Peyer's patch (tissue), 4 donors: ENCODE measurements around the gene RPAP3. TPM values are rescaled to one million over a fixed set of nuclear protein-coding genes. Genes with fewer than 3 reads are reported as not detected.

Experiments used
- DNase-seq, 3 donors: peaks; one replicate each; pipeline ENCODE4 v3.0.0-alpha.2; 2017 to 2019
- H3K27ac ChIP-seq, 4 donors: fragments of 200-600 bp; sonication (generic); one replicate each; pipeline ENCODE4 v1.5.1; 2016 to 2019
- H3K27me3 ChIP-seq, 2 donors: fragments of 200-600 bp; sonication (generic); one replicate each; pipeline ENCODE4 v1.5.1; 2019
- H3K36me3 ChIP-seq, 3 donors: fragments of 200-600 bp; sonication (generic); one replicate each; pipeline ENCODE4 v1.5.1; 2016 to 2019
- H3K4me1 ChIP-seq, 4 donors: fragments of 200-600 bp; sonication (generic); one replicate each; pipeline ENCODE4 v1.5.1; 2016 to 2019
- H3K4me3 ChIP-seq, 4 donors: fragments of 200-600 bp; sonication (generic); 1 replicate in 3 of 4; 2 replicates in 1 of 4; pipeline ENCODE4 v1.5.1; 2016 to 2019; ENCODE audit warnings: mild to moderate bottlenecking in 1 of 4
- H3K9me3 ChIP-seq, 4 donors: fragments of 200-600 bp; sonication (generic); one replicate each; pipeline ENCODE4 v1.5.1; 2016 to 2019; ENCODE audit warnings: mild to moderate bottlenecking in 1 of 4
- CTCF ChIP-seq, 6 experiments: fragments of 450-650 bp in 4 of 6; fragments of 200-600 bp in 2 of 6; sonication (generic) in 1 of 6; IDR thresholded peaks; one replicate each; pipeline ENCODE4 v1.5.1; 2017 to 2019; ENCODE audit warnings: antibody characterized with exemption in 6 of 6, mild to moderate bottlenecking in 3 of 6, moderate library complexity in 1 of 6
- POLR2A ChIP-seq, 2 donors: fragments of 450-650 bp; IDR thresholded peaks; one replicate each; pipeline ENCODE4 v1.5.1; 2017; ENCODE audit warnings: antibody characterized with exemption in 2 of 2, mild to moderate bottlenecking in 2 of 2, moderate library complexity in 2 of 2
- total RNA-seq, 4 donors: library from RNA; depleted of rRNA; stranded (reverse); fragments of >200 nt; gene quantifications; one replicate each; pipeline ENCODE4 v1.1.0, GENCODE V29; 2016

Gene RPAP3
- 10 to 100 TPM in 3 of 4 donors, 1 to 10 TPM in 1; 5.4 to 33.8 (median 13.3) TPM for total RNA-seq

- peak; percentile 99 for DNase-seq
- Histone ChIP-seq H3K36me3 (peaks cover 0 to 5% (median 0%) of the 10 kb centered on the region in 3 donors), H3K9me3 (no peaks in the 10 kb centered on the region), H3K27me3 (no peaks in the 10 kb centered on the region), H3K4me3 (peak within 1 kb of the TSS; percentile 92 to 100 (median 96)), H3K27ac (peak within 1 kb of the TSS; percentile 87 to 96 (median 91)), H3K4me1 (peaks cover 0 to 34% (median 5%) of the 10 kb centered on the region in 4 donors)
- peak; percentile 66 to 89 for TF ChIP-seq POLR2A (IDR thresholded peaks at IDR 0.05)
- TF ChIP-seq CTCF (IDR thresholded peaks at IDR 0.05), result peak; percentile 69 to 76 (median 72)
Measured at GRCh38 chr12:47705566-47706425, at the start of gene RPAP3. RPAP3 (minus strand) TSS chr12:47706030; CDS start chr12:47702840, 3,190 bp downstream.

- no peak for TF ChIP-seq POLR2A (IDR thresholded peaks at IDR 0.05)
- no peak for TF ChIP-seq CTCF (IDR thresholded peaks at IDR 0.05)
Measured at GRCh38 chr12:47754881-47755280, 49.1 kb upstream of the RPAP3 start.

GRCh38 chr12:47754126-47754525, 48.3 kb upstream of the RPAP3 start:
- Histone ChIP-seq H3K27ac (peak overlapping the region in 3 of 4 donors; percentile 11 to 70 (median 53)), H3K36me3 (no peaks in the 10 kb centered on the region), H3K9me3 (no peaks in the 10 kb centered on the region), H3K4me1 (peaks cover 0 to 45% (median 5%) of the 10 kb centered on the region in 4 donors), H3K27me3 (no peaks in the 10 kb centered on the region), H3K4me3 (no peak overlapping the region)
- TF ChIP-seq CTCF (IDR thresholded peaks at IDR 0.05), result no peak
- no peak for TF ChIP-seq POLR2A (IDR thresholded peaks at IDR 0.05)
- no peak for DNase-seq

More at GRCh38 chr12:47754881-47755280, 49.1 kb upstream of the RPAP3 start:
- Histone ChIP-seq H3K36me3 (no peaks in the 10 kb centered on the region), H3K4me3 (no peak overlapping the region), H3K27ac (peak overlapping the region; percentile 11 to 70 (median 32)), H3K9me3 (no peaks in the 10 kb centered on the region), H3K27me3 (no peaks in the 10 kb centered on the region), H3K4me1 (peaks cover 0 to 50% (median 5%) of the 10 kb centered on the region in 4 donors)
- peak in 2 of 3 donors; percentile 75 to 78 for DNase-seq

- Histone ChIP-seq H3K27ac (peak overlapping the region in 3 of 4 donors; percentile 11 to 70 (median 53)), H3K4me1 (peaks cover 0 to 40% (median 2%) of the 10 kb centered on the region in 4 donors), H3K9me3 (no peaks in the 10 kb centered on the region), H3K36me3 (no peaks in the 10 kb centered on the region), H3K4me3 (no peak overlapping the region), H3K27me3 (no peaks in the 10 kb centered on the region)
- TF ChIP-seq POLR2A (IDR thresholded peaks at IDR 0.05) (no peak), CTCF (IDR thresholded peaks at IDR 0.05) (peak in 1 of 6 experiments; percentile 5)
- peak in 2 of 3 donors; percentile 69 for DNase-seq
Measured at GRCh38 chr12:47753021-47754001, 47.5 kb upstream of the RPAP3 start.

- Histone ChIP-seq H3K36me3 (no peaks in the 10 kb centered on the region), H3K27me3 (no peaks in the 10 kb centered on the region), H3K4me1 (peaks cover 0 to 33% (median 0%) of the 10 kb centered on the region in 4 donors), H3K9me3 (no peaks in the 10 kb centered on the region), H3K27ac (peak overlapping the region in 1 of 4 donors; percentile 70), H3K4me3 (no peak overlapping the region)
- DNase-seq, result no peak
- TF ChIP-seq POLR2A (IDR thresholded peaks at IDR 0.05), result no peak
- no peak for TF ChIP-seq CTCF (IDR thresholded peaks at IDR 0.05)
Measured at GRCh38 chr12:47752552-47752951, 46.7 kb upstream of the RPAP3 start.
